ENCODE results near the gene NDUFA11. TPM values are rescaled to one million over a fixed set of nuclear protein-coding genes. Genes with fewer than 3 reads are reported as not detected.
"Not testable (repeated sequence)": the region's sequence is repeated elsewhere in the genome, so short reads cannot be mapped to it uniquely, and the experiment has no call there.

NDUFA11 gene
- total RNA-seq, 4 donors from 2014 or later: 123 to 215 (median 163) TPM

DNA sequence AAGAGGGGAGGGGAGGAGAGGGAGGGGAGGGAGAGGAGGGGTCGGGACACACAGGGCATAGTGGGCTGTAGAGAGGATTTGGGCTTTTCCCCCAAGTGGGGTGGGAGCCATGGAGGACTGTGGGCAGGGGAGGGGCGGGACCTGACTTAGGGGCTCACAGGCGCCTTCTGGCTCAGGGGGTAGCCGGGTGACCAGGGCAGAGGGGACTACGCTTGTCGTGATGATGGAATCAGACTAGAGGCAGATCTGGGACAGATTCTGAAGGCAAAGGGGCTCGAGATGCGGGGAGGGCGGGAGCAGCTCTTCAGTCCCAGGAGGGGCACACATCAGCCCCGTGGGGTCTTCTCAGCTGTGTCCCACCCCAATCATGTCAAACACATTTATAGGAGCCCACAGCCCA, 13.5 kb downstream of the NDUFA11 start:
- TF ChIP-seq POLR2A (IDR thresholded peaks at IDR 0.05): no peak
- TF ChIP-seq, protein P1, sequence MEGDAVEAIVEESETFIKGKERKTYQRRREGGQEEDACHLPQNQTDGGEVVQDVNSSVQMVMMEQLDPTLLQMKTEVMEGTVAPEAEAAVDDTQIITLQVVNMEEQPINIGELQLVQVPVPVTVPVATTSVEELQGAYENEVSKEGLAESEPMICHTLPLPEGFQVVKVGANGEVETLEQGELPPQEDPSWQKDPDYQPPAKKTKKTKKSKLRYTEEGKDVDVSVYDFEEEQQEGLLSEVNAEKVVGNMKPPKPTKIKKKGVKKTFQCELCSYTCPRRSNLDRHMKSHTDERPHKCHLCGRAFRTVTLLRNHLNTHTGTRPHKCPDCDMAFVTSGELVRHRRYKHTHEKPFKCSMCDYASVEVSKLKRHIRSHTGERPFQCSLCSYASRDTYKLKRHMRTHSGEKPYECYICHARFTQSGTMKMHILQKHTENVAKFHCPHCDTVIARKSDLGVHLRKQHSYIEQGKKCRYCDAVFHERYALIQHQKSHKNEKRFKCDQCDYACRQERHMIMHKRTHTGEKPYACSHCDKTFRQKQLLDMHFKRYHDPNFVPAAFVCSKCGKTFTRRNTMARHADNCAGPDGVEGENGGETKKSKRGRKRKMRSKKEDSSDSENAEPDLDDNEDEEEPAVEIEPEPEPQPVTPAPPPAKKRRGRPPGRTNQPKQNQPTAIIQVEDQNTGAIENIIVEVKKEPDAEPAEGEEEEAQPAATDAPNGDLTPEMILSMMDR (IDR thresholded peaks at IDR 0.05): no peak
- no peak overlapping the region for H3K4me3 ChIP-seq (ENCODE audit: low read depth, poor library complexity, severe bottlenecking)
- WGBS, 2 donors: 31 to 45% methylated on average over 10 of the region's 10 CpGs
- no peak for DNase-seq (ENCODE audit: low spot score in 2 of 2)
- intact Hi-C loops (cut with DNase I; ENCODE audit: low total_unique reads): no loop called here

DNA sequence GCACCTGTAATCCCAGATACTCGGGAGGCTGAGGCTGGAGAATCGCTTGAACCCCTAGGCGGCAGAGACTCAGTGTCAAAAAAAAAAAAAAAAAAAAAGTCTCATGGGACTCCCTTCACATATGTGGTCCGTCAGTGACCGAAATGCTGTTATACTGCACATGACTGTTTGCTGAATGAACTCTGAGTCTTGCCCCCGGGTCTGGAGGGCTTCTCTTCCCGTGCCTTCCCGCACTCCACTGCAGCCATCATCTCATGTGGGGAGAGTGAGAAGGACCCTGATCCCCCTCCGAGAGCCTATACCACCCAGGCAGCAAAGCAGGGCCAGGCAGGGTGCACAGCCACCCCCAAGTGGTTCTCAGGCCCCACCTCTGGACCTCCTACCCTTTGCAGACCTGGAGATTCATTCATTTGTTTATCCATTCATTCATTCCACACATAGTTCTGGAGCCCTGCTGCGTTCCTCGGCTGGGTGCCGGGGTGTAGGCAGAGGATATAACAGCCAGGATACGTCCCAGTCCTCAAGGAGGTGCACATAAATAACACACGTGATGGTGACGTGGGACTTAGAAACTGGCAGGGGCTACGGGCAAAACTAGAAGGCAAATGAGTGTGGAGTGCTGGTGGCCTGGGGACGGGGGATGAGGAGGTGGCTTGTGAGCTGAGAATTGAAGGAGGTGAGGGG, 14.2 kb downstream of the NDUFA11 start:
- TF ChIP-seq, protein P1 (IDR thresholded peaks at IDR 0.05): no peak
- TF ChIP-seq POLR2A (IDR thresholded peaks at IDR 0.05): no peak
- WGBS, 2 donors: 39 to 41% methylated on average over 17 of the region's 17 CpGs
- H3K4me3 ChIP-seq (ENCODE audit: low read depth, poor library complexity, severe bottlenecking): no peak overlapping the region
- DNase-seq (ENCODE audit: low spot score in 2 of 2): no peak
- intact Hi-C loops (cut with DNase I; ENCODE audit: low total_unique reads): no loop called here

DNA sequence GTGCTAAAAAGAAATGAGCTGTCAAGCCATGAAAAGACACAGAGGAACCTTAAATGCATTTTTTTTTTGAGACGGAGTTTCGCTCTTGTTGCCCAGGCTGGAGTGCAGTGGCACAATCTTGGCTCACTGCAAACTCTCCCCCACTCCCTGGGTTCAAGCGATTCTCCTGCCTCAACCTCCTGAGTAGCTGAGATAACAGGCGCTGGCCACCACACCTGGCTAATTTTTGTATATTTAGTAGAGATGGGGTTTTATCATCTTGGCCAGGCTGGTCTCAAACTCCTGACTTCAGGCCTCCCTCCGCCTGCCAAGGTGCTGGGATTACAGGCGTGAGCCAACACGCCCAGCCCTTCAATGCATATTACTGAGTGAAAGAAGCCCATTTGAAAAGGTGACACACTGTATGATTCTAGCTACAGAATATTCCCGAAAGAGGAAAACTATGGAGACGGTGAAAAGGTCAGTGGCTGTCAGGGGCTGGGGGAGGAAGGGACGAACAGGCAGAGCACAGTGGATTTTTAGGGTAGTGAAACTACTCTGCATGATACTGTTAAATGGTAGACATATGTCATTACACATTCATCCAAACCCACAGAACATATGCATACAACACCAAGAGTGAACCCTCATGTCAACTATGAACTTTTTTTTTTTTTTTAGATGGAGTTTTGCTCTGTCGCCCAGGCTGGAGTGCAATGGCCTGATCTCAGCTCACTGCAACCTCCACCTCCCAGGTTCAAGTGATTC, 19.4 kb downstream of the NDUFA11 start:
- 56 to 57% methylated on average over 11 of the region's 11 CpGs for WGBS, 2 donors
- H3K4me3 ChIP-seq (ENCODE audit: low read depth, poor library complexity, severe bottlenecking); intact Hi-C loops (cut with DNase I; ENCODE audit: low total_unique reads); DNase-seq (ENCODE audit: low spot score in 2 of 2): not testable (repeated sequence)

DNA sequence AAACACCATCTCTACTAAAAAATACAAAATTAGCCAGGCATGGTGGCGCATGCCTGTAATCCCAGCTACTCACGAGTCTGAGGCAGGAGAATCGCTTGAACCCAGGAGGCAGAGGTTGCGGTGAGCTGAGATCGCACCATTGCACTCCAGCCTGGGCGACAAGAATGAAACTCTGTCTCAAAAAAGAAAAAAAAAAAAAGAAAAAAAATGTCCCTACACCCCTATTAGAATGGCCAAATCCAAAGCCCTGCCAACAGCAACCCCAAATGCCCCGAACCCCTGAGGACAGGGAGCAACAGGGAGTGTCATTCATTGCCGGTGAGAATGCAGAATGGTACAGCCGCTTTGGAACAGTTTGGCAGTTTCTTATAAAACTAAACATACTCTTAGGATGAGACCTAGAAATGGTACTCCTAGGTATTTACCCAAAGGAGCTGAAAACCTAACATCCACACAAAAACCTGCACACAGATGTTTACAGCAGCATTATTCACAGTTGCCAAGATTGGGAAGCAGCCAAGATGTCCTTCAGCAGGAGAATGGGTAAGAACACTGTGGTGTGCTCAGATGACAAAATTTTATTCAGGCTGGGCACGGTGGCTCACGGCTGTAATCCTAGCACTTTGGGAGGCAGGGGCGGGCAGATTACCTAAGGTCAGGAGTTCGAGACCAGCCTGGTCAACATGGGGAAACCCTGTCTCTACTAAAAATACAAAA, 20.3 kb downstream of the NDUFA11 start:
- 58 to 69% methylated on average over 13 of the region's 13 CpGs for WGBS, 2 donors
- intact Hi-C loops (cut with DNase I; ENCODE audit: low total_unique reads); DNase-seq (ENCODE audit: low spot score in 2 of 2); H3K4me3 ChIP-seq (ENCODE audit: low read depth, poor library complexity, severe bottlenecking): not testable (repeated sequence)

DNA sequence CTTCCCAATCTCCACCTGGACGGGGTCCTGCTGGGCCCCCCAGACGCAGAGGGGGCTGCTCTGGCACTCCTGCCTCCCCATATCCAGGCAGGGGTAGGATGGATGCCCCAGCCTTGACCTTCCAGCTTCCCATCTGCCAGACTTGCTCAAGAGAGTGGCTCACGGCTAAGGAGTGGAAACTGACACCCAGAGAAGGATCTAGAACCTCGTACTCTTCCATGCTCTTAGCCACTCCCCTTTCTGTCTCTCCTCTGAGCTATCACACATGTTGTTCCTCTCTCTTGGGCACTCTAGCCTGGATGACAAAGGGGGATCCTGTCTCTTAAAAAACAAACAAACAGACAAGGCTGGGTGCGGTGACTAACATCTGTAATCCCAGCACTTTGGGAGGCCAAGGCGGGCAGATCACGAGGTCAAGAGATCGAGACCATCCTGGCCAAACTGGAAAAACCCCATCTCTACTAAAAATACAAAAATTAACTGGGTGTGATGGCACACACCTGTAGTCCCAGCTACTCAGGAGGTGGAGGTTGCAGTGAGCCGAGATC, 21.1 kb downstream of the NDUFA11 start:
- H3K4me3 ChIP-seq (ENCODE audit: low read depth, poor library complexity, severe bottlenecking): no peak overlapping the region
- intact Hi-C loops (cut with DNase I; ENCODE audit: low total_unique reads): no loop called here
- WGBS, 2 donors: 61 to 64% methylated on average over 9 of the region's 9 CpGs
- no peak for TF ChIP-seq POLR2A (IDR thresholded peaks at IDR 0.05)
- TF ChIP-seq, protein P1 (IDR thresholded peaks at IDR 0.05): no peak
- DNase-seq (ENCODE audit: low spot score in 2 of 2): no peak

DNA sequence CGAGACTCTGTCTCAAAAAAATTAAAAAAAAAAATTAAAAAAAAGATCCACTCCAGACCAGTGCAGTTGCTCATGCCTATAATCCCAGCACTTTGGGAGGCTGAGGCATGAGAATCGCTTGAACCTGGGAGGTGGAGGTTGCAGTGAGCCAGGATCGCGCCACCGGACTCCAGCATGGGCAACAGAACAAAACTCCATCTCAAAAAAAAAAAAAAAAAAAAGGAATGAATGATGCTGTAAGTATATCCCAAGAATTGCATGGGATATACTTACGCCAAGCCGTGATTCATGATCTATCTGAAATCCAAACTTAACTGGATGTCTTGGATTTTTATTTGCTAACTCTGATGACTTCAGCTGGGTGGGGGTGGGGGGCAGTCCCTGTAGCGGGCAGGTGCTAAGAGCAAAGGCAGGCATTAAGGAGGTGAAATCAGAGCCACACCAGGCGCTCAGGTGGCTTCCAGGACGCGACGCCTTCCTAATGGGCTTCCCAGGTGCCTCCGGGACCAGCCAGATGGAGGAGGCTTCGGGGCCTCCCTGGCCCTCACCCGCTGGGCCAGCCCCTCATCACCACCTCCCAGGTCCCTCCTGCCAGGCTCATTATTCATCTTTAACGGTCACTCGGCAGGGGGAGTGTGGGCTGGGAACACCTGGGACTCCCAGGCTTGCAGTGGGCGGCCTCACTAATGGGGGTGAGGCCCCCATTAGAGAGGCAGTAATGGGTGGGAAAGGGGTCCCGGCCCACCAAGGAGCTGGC, 21.9 kb downstream of the NDUFA11 start:
- H3K4me3 ChIP-seq (ENCODE audit: low read depth, poor library complexity, severe bottlenecking): no peak overlapping the region
- DNase-seq (ENCODE audit: low spot score in 2 of 2): no peak
- intact Hi-C loops (cut with DNase I; ENCODE audit: low total_unique reads): no loop called here
- TF ChIP-seq POLR2A (IDR thresholded peaks at IDR 0.05): no peak
- TF ChIP-seq, protein P1 (IDR thresholded peaks at IDR 0.05): no peak
- 72% methylated on average over 19 of the region's 19 CpGs for whole genome bisulfite sequencing, 2 donors

All from lower leg skin (tissue), 4 donors.